Activated naive CD8-positive, alpha-beta T cell treated with anti-CD3 and anti-CD28 coated beads, Interleukin-2, amount 10 ng/mL, durations not matched to agents 7 days and 5 days (primary cell): ENCODE measurements around the gene TAGLN2. TPM values are rescaled to one million over a fixed set of nuclear protein-coding genes. Genes with fewer than 3 reads are reported as not detected.
A peak's percentile ranks its signal among the peaks of the same experiment; 100 is the strongest.

Source experiments
- ATAC-seq: fragments of 150-1000 bp; cut with Tn5 transposase; one replicate; pipeline ENCODE4 v1.10.0; 2021; ENCODE audit warnings: low read depth, moderate library complexity
- POLR2A ChIA-PET: fragments of 350-600 bp; sonication (Branson Sonifier 250); formaldehyde crosslinking; loops from one replicate; lab custom pipeline; 2021; ENCODE audit warnings: antibody characterized with exemption; lab: Charles Lee
- DNase-seq: peaks from one replicate; pipeline ENCODE4 v3.0.0; 2021
- H3K27ac Mint-ChIP-seq: one replicate; pipeline ENCODE4 v1.8.0; 2022; ENCODE audit warnings: mild to moderate bottlenecking, mixed read lengths
- H3K27me3 Mint-ChIP-seq: one replicate; pipeline ENCODE4 v1.8.0; 2022; ENCODE audit warnings: mild to moderate bottlenecking, moderate library complexity, mixed read lengths
- H3K36me3 Mint-ChIP-seq: one replicate; pipeline ENCODE4 v1.8.0; 2021; ENCODE audit warnings: mild to moderate bottlenecking, mixed read lengths
- H3K4me1 Mint-ChIP-seq: one replicate; pipeline ENCODE4 v1.8.0; 2021; ENCODE audit warnings: mixed read lengths
- H3K4me3 Mint-ChIP-seq: one replicate; pipeline ENCODE4 v1.8.0; 2022; ENCODE audit warnings: mild to moderate bottlenecking, moderate library complexity, mixed read lengths
- H3K9me3 Mint-ChIP-seq: one replicate; pipeline ENCODE4 v1.8.0; 2021; ENCODE audit warnings: mixed read lengths
- total RNA-seq, 2 experiments: library from RNA; stranded (reverse); gene quantifications; one replicate each; pipeline ENCODE4 v1.2.3, GENCODE V29; 2021

Gene TAGLN2
- total RNA-seq, 2 experiments from 2014 or later = 384 to 388 TPM

DNA sequence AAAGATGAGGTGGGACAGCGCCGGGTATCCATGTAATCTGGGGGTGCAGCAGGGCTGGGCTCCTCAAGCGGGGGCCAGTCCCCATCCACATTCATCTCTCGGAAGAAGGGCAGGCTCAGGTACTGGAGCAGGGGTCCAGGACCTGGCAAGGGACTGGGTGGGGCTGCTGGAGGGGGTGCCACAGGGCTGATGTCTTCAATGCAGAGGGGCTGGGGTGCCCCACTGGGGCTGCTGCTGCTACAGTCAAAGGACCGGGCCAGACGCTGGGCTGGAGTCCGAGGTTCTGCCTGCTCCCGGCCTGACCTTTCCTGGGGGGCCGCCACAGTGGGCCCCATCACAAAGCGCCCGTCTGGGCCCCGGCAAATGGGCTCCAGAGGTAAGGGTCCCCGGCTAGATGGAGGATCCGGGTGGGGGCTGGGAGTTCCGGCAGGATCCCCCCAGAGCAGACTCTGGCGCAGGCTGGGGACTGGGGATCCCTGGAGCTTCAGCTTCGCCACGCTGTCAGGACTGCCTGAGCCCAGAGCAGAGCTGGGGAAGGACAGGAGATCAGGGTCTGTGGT lies 3.3 kb upstream of the TAGLN2 start:
- peaks cover 8% of the 10 kb centered on the region for H3K27me3 Mint-ChIP-seq
- no peak overlapping the region for H3K27ac Mint-ChIP-seq
- peaks cover 14% of the 10 kb centered on the region for H3K4me1 Mint-ChIP-seq
- POLR2A ChIA-PET = no interaction called here
- no peaks in the 10 kb centered on the region for H3K9me3 Mint-ChIP-seq
- H3K4me3 Mint-ChIP-seq = no peak overlapping the region
- DNase-seq (no peak), ATAC-seq (no peak)
- peaks cover 7% of the 10 kb centered on the region for H3K36me3 Mint-ChIP-seq

DNA sequence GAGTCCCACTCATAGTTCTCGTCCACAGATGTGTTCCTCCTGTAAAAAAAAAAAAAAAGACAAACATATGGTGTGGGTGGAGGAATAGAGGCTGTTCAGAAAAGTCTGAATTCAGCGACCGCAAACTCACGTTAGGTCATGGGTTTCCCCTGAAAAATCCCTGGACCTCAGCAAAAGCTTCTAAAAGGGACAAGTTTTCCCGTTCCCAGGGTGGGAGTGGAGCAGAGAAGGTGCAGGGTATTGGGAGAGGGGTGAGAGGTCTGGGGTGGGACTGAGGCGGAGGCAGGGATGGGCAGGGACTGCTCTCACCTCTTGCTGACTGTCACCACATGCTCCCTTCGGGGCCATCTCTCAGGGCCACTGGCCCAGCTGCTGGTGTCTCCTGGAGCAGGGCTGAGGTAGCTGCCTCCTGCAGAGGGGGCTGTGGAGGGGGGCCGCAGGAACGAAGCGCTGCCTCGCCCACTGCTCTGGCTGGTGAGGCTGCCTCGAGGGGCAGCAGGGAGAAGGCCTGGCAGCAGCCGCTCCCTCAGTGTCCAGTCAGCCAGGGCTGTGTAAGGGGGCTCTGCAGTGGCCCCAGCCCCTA lies 2.6 kb upstream of the TAGLN2 start:
- peaks cover 7% of the 10 kb centered on the region for H3K36me3 Mint-ChIP-seq
- peaks cover 8% of the 10 kb centered on the region for H3K27me3 Mint-ChIP-seq
- POLR2A ChIA-PET = interaction anchor here (0.7 kb wide), 1 partner anchor 10 kb away, joined by 4 read pairs; no protein-coding TSS in a partner anchor
- ATAC-seq = no peak
- DNase-seq = no peak
- H3K4me3 Mint-ChIP-seq = no peak overlapping the region
- no peak overlapping the region for H3K27ac Mint-ChIP-seq
- H3K9me3 Mint-ChIP-seq = no peaks in the 10 kb centered on the region
- peaks cover 19% of the 10 kb centered on the region for H3K4me1 Mint-ChIP-seq

DNA sequence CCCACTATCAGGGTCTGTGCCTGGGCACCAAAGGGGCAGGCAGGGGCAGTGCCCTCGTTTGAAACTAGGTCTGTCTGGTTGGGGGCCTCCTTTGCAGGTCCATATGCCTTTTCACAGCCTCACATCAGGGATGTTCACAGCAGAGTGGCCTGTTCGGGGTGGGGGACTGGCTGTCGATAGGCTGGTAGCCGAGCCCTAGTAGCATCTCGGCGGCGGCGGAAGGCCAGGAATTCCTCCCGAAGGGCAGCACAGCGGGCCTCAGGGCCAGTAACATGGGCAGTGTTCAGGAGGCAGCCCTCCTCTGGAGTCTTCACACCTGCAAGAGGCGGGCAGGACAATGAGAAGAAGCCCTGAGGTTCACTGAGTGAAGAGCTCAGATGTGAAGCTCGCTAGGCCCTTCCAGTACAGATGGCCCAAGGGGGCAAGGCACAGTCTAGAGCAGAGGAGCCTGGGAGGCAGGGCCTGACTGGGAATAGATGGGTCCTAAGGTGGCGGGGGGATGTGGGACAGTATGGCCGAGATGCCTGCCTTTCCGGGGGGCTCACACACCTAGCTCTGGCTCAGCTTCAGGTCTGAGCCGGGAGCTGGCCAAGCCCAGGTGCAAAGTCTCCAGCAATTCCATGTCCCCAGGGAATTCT lies 2.0 kb upstream of the TAGLN2 start:
- Mint-ChIP-seq H3K4me1 (peaks cover 23% of the 10 kb centered on the region), H3K36me3 (peaks cover 8% of the 10 kb centered on the region), H3K27me3 (peaks cover 4% of the 10 kb centered on the region), H3K27ac (no peak overlapping the region), H3K4me3 (no peak overlapping the region), H3K9me3 (no peaks in the 10 kb centered on the region)
- DNase-seq = no peak
- POLR2A ChIA-PET = interaction anchor here (0.7 kb wide), 1 partner anchor 9 kb away, joined by 4 read pairs; no protein-coding TSS in a partner anchor
- ATAC-seq = no peak

DNA sequence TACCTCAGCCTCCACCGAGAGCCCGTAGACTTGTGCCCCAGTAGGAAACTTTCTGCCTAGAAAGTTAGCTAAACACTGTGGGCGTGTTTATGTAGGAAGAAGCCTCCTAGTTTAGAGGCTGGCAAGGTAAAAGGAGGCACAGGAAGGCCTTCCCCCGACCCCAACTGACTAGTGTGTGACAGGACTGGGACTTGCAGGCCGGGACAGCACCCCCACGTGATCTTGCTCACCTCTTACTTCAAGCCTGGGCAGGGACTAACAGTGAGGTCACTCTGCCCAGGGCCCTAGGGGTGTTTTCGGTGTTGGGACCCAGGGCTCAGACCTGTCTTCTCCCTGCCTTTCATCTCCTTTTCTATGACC lies 392 bp upstream of the TAGLN2 start:
- H3K27ac Mint-ChIP-seq = peak overlapping the region; percentile 97
- peaks cover 18% of the 10 kb centered on the region for H3K36me3 Mint-ChIP-seq
- no peaks in the 10 kb centered on the region for H3K9me3 Mint-ChIP-seq
- POLR2A ChIA-PET = interaction anchor here (1.4 to 4.7 kb wide), 9 partner anchors 9 to 916 kb away, joined by 3 to 26 read pairs (median 15); partner anchors contain the start of genes CFAP45, IFI16, PIGM and SLAMF8
- ATAC-seq = peak; percentile 26
- H3K4me1 Mint-ChIP-seq = peaks cover 38% of the 10 kb centered on the region
- H3K27me3 Mint-ChIP-seq = peaks cover 3% of the 10 kb centered on the region
- no peak for DNase-seq
- peak overlapping the region; percentile 97 for H3K4me3 Mint-ChIP-seq

DNA sequence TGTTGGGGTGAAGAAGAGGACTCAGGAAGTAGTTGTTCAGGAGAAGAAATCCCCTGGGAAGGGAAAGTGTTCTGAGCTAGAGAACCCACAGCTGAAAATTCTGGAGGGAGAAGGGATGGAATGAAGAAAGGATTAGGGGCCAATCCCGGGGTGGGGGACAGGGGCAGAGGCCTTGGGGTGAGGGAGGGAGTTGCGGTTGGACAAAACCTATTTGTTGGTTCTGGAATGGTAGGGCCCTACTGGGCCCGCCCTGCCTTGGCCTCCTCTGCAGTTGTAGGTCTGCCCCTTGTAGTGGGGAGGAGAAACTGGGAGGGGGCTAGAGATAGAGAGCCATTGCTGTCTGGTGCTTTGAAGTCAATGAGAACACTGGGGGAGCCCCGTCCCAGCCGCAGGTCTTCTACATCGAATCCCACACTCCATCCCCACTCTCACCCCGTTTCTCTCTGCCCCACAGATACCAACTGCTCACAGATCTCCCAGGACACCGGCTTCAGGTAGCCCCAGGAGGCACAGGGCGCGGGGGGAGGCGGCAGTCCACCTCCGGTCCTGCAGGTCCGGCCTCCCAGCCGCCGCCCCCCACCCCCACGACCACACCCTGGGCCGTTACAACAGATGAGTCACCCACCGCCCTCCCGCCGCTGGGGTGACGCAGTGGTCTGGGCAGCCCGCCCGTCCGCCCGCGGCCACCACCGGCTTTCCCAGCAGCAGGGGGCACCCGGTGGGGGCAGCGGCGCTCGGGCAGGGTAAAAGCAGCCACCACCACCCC lies 1.1 kb downstream of the TAGLN2 start:
- Mint-ChIP-seq H3K4me1 (peaks cover 46% of the 10 kb centered on the region), H3K36me3 (peaks cover 27% of the 10 kb centered on the region), H3K9me3 (no peaks in the 10 kb centered on the region), H3K27me3 (no peaks in the 10 kb centered on the region), H3K27ac (peak overlapping the region; percentile 98), H3K4me3 (peak overlapping the region; percentile 97)
- ATAC-seq (peak; percentile 25), DNase-seq (peak; percentile 70)
- POLR2A ChIA-PET = interaction anchor here (0.7 to 4.7 kb wide), 16 partner anchors 9 to 914 kb away, joined by 3 to 26 read pairs (median 6); partner anchors contain the start of genes CFAP45, IFI16, PIGM and SLAMF8

DNA sequence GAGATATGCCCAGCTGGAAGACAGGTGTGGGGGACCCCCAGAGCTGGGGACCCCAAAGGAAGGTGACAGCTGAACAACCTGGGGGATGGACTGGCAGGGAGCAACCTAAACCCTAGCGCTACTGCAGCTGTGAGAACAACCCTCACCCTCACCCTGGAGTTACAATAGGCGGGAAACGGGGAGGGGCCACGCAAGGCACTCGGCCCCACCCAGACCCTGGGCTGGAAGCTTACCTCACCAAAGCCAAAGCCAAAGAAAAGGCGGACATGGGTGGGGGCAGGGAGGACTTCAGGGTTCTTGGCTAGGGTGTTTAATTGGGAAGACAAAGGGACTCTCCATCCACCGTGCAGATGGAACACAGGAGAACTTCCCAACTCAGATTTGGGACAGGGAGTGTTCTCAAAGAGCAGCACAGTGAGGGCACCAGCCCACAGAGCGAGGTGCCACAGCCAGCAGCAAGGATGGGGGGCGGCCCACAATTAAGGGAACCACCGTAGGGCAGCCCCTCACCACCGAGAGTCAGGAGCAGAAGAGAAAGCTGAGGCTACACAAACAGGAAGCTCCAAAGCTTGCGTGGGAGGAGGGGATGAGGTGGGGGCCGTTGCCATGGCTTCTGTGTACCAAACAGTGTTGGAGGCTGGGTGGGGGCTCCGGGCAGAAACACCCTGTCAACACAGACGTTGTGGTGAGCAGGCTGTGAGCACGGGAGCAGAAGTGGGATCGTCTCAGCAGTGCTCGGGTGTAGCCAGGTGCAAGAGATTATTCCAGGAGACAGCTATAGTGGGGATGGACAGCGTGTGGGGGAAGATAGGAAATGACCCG lies 1.9 kb downstream of the TAGLN2 start:
- H3K4me1 Mint-ChIP-seq = peaks cover 48% of the 10 kb centered on the region
- peak; percentile 78 for DNase-seq
- H3K9me3 Mint-ChIP-seq = no peaks in the 10 kb centered on the region
- POLR2A ChIA-PET = interaction anchor here (0.7 to 4.7 kb wide), 13 partner anchors 9 to 785 kb away, joined by 3 to 26 read pairs (median 6); partner anchors contain the start of genes PIGM and SLAMF8
- no peaks in the 10 kb centered on the region for H3K27me3 Mint-ChIP-seq
- peak overlapping the region; percentile 97 for H3K4me3 Mint-ChIP-seq
- peak overlapping the region; percentile 98 for H3K27ac Mint-ChIP-seq
- peaks cover 29% of the 10 kb centered on the region for H3K36me3 Mint-ChIP-seq
- peak; percentile 51 for ATAC-seq

DNA sequence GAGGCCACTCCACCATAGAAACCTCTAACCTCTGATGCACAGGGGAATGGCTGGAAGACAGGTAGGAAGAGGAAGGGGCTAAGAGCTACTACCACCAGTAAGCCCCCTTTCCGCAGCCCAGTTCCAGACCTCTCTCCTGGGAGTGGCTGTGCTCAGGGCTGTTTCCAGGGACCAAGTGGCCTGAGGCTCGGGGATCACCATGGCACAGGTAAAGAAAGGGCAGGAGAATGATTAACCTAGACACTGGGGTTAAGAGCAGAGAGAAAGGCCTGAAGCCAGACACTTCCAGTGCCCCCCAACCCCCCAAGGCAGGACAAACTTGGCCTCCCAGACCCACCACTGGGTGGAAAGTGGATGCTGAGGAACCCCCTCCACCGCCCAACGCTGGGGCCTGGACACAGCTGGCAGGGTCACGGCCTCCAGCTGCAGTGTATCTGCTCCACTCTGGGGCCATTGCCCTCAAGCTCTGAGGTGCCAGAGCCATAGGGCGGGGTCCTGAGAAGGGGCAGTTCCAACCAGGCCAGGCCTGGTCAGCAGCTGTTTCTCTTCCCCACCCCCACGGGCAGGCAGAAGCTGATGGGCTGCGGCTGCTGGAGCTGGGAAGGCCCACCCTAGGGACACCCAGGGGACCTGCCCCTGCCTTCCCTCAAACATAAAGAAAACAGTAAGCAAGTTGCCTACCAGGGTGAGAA lies 2.6 kb downstream of the TAGLN2 start:
- Mint-ChIP-seq H3K9me3 (no peaks in the 10 kb centered on the region), H3K4me3 (peak overlapping the region; percentile 97), H3K36me3 (peaks cover 37% of the 10 kb centered on the region), H3K4me1 (peaks cover 55% of the 10 kb centered on the region), H3K27ac (peak overlapping the region; percentile 98), H3K27me3 (no peaks in the 10 kb centered on the region)
- ATAC-seq (no peak), DNase-seq (no peak)
- POLR2A ChIA-PET = interaction anchor here (0.7 to 4.7 kb wide), 11 partner anchors 8 to 173 kb away, joined by 3 to 26 read pairs (median 6); partner anchors contain the start of genes PIGM and SLAMF8

DNA sequence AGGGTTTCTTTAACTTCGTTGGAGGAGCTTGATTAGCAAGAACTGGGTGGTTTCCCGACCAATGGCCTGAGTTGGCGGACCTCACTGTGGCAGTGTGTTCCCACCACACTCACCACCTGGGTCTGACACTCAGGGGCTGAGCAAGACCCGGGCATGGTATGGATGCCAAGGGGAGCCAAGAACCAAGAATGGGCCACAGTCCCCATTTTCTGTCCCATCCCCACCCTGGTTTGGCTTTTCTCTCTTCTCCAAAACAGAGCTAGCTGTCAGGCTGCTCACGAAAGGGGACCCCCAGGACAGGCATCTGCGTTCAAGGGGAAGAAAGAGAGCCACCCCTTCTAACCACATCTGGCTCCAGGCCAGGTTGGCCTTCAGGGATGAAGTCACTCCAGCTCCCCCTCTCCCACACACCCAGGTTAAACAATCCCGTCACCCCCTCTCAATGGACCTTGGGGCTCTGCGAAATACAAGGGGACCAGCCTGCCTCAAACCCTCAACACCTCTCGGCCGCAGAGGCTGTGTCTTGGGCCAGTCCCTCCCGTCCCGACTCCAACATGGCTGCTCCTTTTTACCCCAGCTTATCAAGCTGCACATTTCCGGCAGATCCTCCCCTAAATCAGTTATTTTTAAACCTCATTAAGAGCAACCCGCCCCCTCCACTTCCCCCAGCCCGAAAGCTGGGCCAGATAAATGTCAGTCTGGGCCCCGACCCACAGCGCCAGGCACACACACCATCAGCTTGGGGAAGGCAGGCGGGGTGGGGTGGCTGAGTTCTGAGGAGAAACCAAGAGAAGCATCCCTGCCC lies 3.4 kb downstream of the TAGLN2 start:
- POLR2A ChIA-PET = interaction anchor here (0.7 to 4.7 kb wide), 6 partner anchors 11 to 124 kb away, joined by 3 to 24 read pairs (median 5); partner anchors contain the start of genes PIGM and SLAMF8
- ATAC-seq (no peak), DNase-seq (no peak)
- peaks cover 58% of the 10 kb centered on the region for H3K4me1 Mint-ChIP-seq
- no peaks in the 10 kb centered on the region for H3K9me3 Mint-ChIP-seq
- peak overlapping the region; percentile 97 for H3K4me3 Mint-ChIP-seq
- peaks cover 41% of the 10 kb centered on the region for H3K36me3 Mint-ChIP-seq
- peak overlapping the region; percentile 98 for H3K27ac Mint-ChIP-seq
- H3K27me3 Mint-ChIP-seq = no peaks in the 10 kb centered on the region

DNA sequence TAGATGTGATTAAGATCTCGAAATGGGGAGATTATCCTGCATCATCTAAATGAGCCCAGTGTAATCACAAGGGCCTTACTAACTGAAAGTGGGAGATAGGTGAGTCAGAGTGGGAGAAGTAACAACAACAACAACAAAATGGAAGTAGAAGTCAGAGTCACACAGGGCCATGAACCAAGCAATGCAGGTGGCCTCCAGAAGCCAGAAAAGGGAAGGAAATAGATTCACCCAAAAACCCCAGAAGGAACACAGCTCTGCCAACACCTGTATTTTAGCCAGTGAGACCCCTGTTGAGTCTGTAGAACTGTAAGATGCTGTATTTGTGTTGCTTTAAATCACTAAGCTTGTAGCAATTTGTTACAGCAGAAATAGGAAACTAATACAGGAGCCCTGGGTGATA lies 4.1 kb downstream of the TAGLN2 start:
- Mint-ChIP-seq H3K4me1 (peaks cover 55% of the 10 kb centered on the region), H3K4me3 (peak overlapping the region; percentile 97), H3K36me3 (peaks cover 41% of the 10 kb centered on the region), H3K27ac (peak overlapping the region; percentile 98), H3K9me3 (no peaks in the 10 kb centered on the region), H3K27me3 (no peaks in the 10 kb centered on the region)
- ATAC-seq (no peak), DNase-seq (no peak)
- POLR2A ChIA-PET = interaction anchor here (0.7 to 4.7 kb wide), 3 partner anchors 12 to 110 kb away, joined by 3 to 24 read pairs (median 3); partner anchors contain the start of gene SLAMF8

DNA sequence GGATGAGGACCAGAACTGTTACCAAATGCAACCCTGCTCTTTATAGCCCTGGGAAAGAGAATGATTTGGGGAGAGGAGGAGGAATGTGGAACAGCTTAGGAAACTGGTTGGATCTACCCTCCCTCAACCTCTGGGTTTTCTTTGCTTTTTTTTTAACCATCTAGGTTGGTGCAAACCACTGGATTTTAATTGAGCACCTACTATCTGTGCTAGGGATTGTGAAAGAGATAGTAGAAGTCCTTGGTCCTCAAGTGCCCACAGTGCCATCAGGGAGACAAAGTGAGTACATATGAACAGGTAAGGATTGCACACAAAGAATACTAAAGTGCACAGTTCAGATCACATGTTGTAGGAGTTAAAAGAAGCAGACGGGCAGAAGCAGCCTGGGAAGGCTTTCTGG lies 4.7 kb downstream of the TAGLN2 start:
- peaks cover 49% of the 10 kb centered on the region for H3K4me1 Mint-ChIP-seq
- peaks cover 41% of the 10 kb centered on the region for H3K36me3 Mint-ChIP-seq
- no peak overlapping the region for H3K4me3 Mint-ChIP-seq
- no peak for ATAC-seq
- no peak for DNase-seq
- no peaks in the 10 kb centered on the region for H3K9me3 Mint-ChIP-seq
- H3K27me3 Mint-ChIP-seq = no peaks in the 10 kb centered on the region
- H3K27ac Mint-ChIP-seq = peak overlapping the region; percentile 98
- POLR2A ChIA-PET = no interaction called here

DNA sequence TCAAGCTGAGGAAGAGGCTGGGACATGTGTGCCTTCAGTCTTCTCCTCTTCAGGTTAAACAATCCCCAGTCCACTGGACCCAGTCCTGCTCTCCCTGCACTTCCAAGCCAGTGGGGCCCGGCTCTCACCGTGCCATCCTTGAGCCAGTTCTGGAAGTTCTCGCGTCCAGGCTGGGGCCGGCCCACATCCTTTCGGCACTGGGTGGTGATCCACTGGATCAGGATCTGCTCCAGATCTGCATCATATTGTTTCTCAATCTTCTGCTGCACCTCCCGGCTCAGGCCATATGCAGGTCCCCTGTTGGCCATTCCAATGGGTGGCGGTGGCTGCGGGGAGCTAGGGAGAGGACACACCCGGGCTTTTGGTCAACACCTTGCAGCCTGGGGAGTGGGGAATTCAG lies 5.1 kb downstream of the TAGLN2 start:
- Mint-ChIP-seq H3K27me3 (no peaks in the 10 kb centered on the region), H3K36me3 (peaks cover 40% of the 10 kb centered on the region), H3K27ac (no peak overlapping the region), H3K9me3 (no peaks in the 10 kb centered on the region), H3K4me3 (no peak overlapping the region), H3K4me1 (peaks cover 51% of the 10 kb centered on the region)
- POLR2A ChIA-PET = interaction anchor here (0.6 kb wide), 1 partner anchor 154 kb away, joined by 3 read pairs; no protein-coding TSS in a partner anchor
- ATAC-seq (no peak), DNase-seq (no peak)
